HG02588 (cell line): ENCODE data around the gene CTXN1.

ENCODE experiments used
- ATAC-seq: cut with Tn5 transposase; IDR thresholded peaks from one replicate; pipeline ENCODE4 v1.9.1; 2021; ENCODE audit warnings: mild to moderate bottlenecking, moderate library complexity; ENCODE audit not compliant: unreplicated experiment

Gene CTXN1

GRCh38 chr19:7879111-7879807 lies 46.7 kb downstream of the CTXN1 start:
- no peak for ATAC-seq

GRCh38 chr19:7877249-7877836 lies 48.6 kb downstream of the CTXN1 start:
- ATAC-seq: no peak

DNA sequence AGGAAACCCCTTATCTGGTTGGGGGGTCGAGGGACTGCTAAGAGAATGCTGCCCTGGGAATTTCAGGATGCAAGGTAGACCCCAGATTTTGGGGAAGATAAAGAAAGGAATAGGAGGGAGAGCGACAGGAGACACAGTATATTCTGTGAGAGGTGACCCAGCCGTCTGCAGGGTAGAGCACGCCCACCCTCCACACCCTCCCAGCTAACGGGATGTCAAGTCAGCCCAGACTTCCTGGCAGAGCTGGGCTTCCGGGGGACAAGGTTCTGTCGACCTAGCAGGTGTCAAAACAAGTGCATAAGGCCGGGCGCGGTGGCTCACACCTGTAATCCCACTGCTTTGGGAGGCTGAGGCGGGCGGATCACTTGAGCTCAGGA lies 51.0 kb downstream of the CTXN1 start:
- ATAC-seq: no peak
